Keratinocyte (primary cell): ENCODE results near the gene RAB35. TPM values are rescaled to one million over a fixed set of nuclear protein-coding genes. Genes with fewer than 3 reads are reported as not detected.

Experiments
- DNase-seq: peaks from one replicate; pipeline ENCODE4 v3.0.0-alpha.2; 2011; ENCODE audit warnings: low read depth, missing footprints, low spot score
- FAIRE-seq: peaks from 2 replicates; lab custom pipeline; 2011; peaks lifted over from hg19 to GRCh38; lab: Jason Lieb, UNC
- H2AFZ ChIP-seq: 2 replicates; pipeline ENCODE4 v1.6.0; 2012; ENCODE audit warnings: low read length, control low read depth, inconsistent platforms; ENCODE audit not compliant: control insufficient read depth
- H3K27ac ChIP-seq: 2 replicates; pipeline ENCODE4 v1.5.1; 2011; ENCODE audit warnings: low read length; ENCODE audit not compliant: control insufficient read depth, insufficient read depth
- H3K27me3 ChIP-seq: 3 replicates; pipeline ENCODE4 v1.6.0; 2011; ENCODE audit warnings: low read length; ENCODE audit not compliant: control insufficient read depth, insufficient read depth; ENCODE audit errors: extremely low read depth
- H3K36me3 ChIP-seq, 2 experiments: 2 replicates in 1 of 2; 3 replicates in 1 of 2; pipeline ENCODE4 v1.5.1; 2011; ENCODE audit warnings: low read length in 2 of 2, mild to moderate bottlenecking in 1 of 2; ENCODE audit not compliant: control insufficient read depth in 2 of 2, insufficient read depth in 2 of 2; ENCODE audit errors: extremely low read depth in 1 of 2
- H3K4me1 ChIP-seq: 3 replicates; pipeline ENCODE4 v1.5.1; 2011; ENCODE audit warnings: low read length; ENCODE audit not compliant: control insufficient read depth, insufficient read depth; ENCODE audit errors: extremely low read depth
- H3K4me2 ChIP-seq: 3 replicates; pipeline ENCODE4 v1.6.0; 2011; ENCODE audit warnings: low read depth, low read length; ENCODE audit not compliant: control insufficient read depth, insufficient read depth; ENCODE audit errors: extremely low read depth
- H3K4me3 ChIP-seq, 3 experiments: fragments of 200-600 bp in 1 of 3; sonication (generic) in 1 of 3; 2 replicates in 2 of 3; 3 replicates in 1 of 3; pipeline ENCODE4 v1.5.1; 2011 to 2016; ENCODE audit warnings: low read length in 3 of 3, mild to moderate bottlenecking in 3 of 3, control low read depth in 2 of 3, inconsistent platforms in 1 of 3, low read depth in 1 of 3, mixed read lengths in 1 of 3, mixed run types in 1 of 3, moderate library complexity in 1 of 3; ENCODE audit not compliant: control insufficient read depth in 2 of 3, insufficient read depth in 2 of 3; ENCODE audit errors: extremely low read depth in 1 of 3
- H3K79me2 ChIP-seq: 2 replicates; pipeline ENCODE4 v1.6.0; 2012; ENCODE audit warnings: low read length; ENCODE audit not compliant: control insufficient read depth, insufficient read depth
- H3K9ac ChIP-seq: 3 replicates; pipeline ENCODE4 v1.6.0; 2011; ENCODE audit warnings: low read length; ENCODE audit not compliant: control insufficient read depth, insufficient read depth; ENCODE audit errors: extremely low read depth
- H3K9me1 ChIP-seq: 3 replicates; pipeline ENCODE4 v1.6.0; 2011; ENCODE audit warnings: low read length; ENCODE audit not compliant: control insufficient read depth, insufficient read depth; ENCODE audit errors: extremely low read depth
- H3K9me3 ChIP-seq: 2 replicates; pipeline ENCODE4 v1.5.1; 2012; ENCODE audit warnings: low read depth, low read length; ENCODE audit not compliant: control insufficient read depth
- H4K20me1 ChIP-seq: 3 replicates; pipeline ENCODE4 v1.6.0; 2011; ENCODE audit warnings: low read length; ENCODE audit not compliant: control insufficient read depth, insufficient read depth; ENCODE audit errors: extremely low read depth
- CTCF ChIP-seq, 3 experiments: IDR thresholded peaks in 1 of 3; conservative IDR thresholded peaks in 1 of 3; optimal IDR thresholded peaks in 1 of 3; 2 replicates in 2 of 3; 3 replicates in 1 of 3; pipeline versions ENCODE3 to v1.5.1; 2011; ENCODE audit warnings: low read length in 3 of 3, mild to moderate bottlenecking in 3 of 3, moderate library complexity in 2 of 3, control low read depth in 1 of 3, inconsistent platforms in 1 of 3; ENCODE audit not compliant: insufficient read depth in 2 of 3; ENCODE audit errors: extremely low read depth in 1 of 3
- EZH2 ChIP-seq: IDR thresholded peaks from one replicate; pipeline ENCODE4 v1.6.1; 2012; ENCODE audit warnings: inconsistent platforms, mild to moderate bottlenecking, low read length, moderate library complexity
- dilution Hi-C: fragments of 300-500 bp; cut with MboI; formaldehyde crosslinking; loops from one replicate; pipeline ENCODE4 v1.7.0; 2020; ENCODE audit warnings: low sequenced_read_pairs; ENCODE audit not compliant: extremely low pct_ligation_motif_present
- polyA plus RNA-seq, 5 experiments: library from polyadenylated mRNA; depleted of rRNA in 3 of 5; stranded (reverse) in 3 of 5; stranded (forward) in 1 of 5; unstranded in 1 of 5; fragments of >200 nt; gene quantifications; 1 replicate in 1 of 5; 2 replicates in 3 of 5; 3 replicates in 1 of 5; pipeline versions ENCODE4 v1.2.1 to v1.2.3, GENCODE V29; 2011 to 2012; ENCODE audit warnings: missing spikeins in 2 of 5, low read depth in 1 of 5, low replicate concordance in 1 of 5

The RAB35 gene
- polyA plus RNA-seq, 1 donor (not counting 4 experiments of a cell fraction or from before 2014, with no cell fraction given), result 68.4 TPM

GRCh38 chr12:120144215-120144614, 27.7 kb upstream of the RAB35 start:
- Histone ChIP-seq H4K20me1 (no peaks in the 10 kb centered on the region), H3K9me1 (no peaks in the 10 kb centered on the region), H3K4me3 (no peak overlapping the region), H3K36me3 (peaks cover 53 to 56% of the 10 kb centered on the region in 2 experiments), H3K9ac (no peak overlapping the region), H3K9me3 (no peaks in the 10 kb centered on the region), H2AFZ (no peak overlapping the region), H3K27me3 (no peaks in the 10 kb centered on the region), H3K27ac (no peak overlapping the region), H3K79me2 (no peaks in the 10 kb centered on the region), H3K4me1 (no peaks in the 10 kb centered on the region), H3K4me2 (no peak overlapping the region)
- TF ChIP-seq EZH2 (no peak), CTCF (optimal IDR thresholded peaks at IDR 0.05 in 1 of 3, IDR thresholded peaks at IDR 0.05 in 1 of 3, conservative IDR thresholded peaks at IDR 0.05 in 1 of 3; ENCODE audit: extremely low read depth in 1 of 3, insufficient read depth in 2 of 3, low read length in 3 of 3) (no peak)
- dilution Hi-C loops, result no loop called here
- DNase-seq (no peak), FAIRE-seq (no peak)

GRCh38 chr12:120142231-120142877, 25.8 kb upstream of the RAB35 start:
- H3K9ac ChIP-seq, result no peak overlapping the region
- H3K9me3 ChIP-seq, result no peaks in the 10 kb centered on the region
- H3K4me2 ChIP-seq, result no peak overlapping the region
- H3K27me3 ChIP-seq, result no peaks in the 10 kb centered on the region
- DNase-seq, result no peak
- FAIRE-seq, result no peak
- no peaks in the 10 kb centered on the region for H3K9me1 ChIP-seq
- H3K36me3 ChIP-seq, result peaks cover 57 to 59% of the 10 kb centered on the region in 2 experiments
- no peak overlapping the region for H2AFZ ChIP-seq
- no peaks in the 10 kb centered on the region for H3K4me1 ChIP-seq
- H4K20me1 ChIP-seq, result no peaks in the 10 kb centered on the region
- no peaks in the 10 kb centered on the region for H3K79me2 ChIP-seq
- no peak overlapping the region for H3K4me3 ChIP-seq
- H3K27ac ChIP-seq, result peak overlapping the region; percentile 8
- TF ChIP-seq EZH2 (no peak), CTCF (optimal IDR thresholded peaks at IDR 0.05 in 1 of 3, IDR thresholded peaks at IDR 0.05 in 1 of 3, conservative IDR thresholded peaks at IDR 0.05 in 1 of 3; ENCODE audit: extremely low read depth in 1 of 3, insufficient read depth in 2 of 3, low read length in 3 of 3) (no peak)
- dilution Hi-C loops, result no loop called here
